Liver (tissue), 3 donors: ENCODE results near the gene SMIM3.

Experiments
- CTCF ChIP-seq: fragments of 150-350 bp; IDR thresholded peaks from 2 replicates; pipeline ENCODE4 v1.5.1; 2017; ENCODE audit warnings: improper control_type of control experiment, low read depth, low read length; ENCODE audit not compliant: missing input control
- EGR1 ChIP-seq, 2 donors: IDR thresholded peaks; 2 replicates each; pipeline ENCODE4 v1.6.1; 2016 to 2018; ENCODE audit warnings: antibody characterized with exemption in 2 of 2, low read depth in 2 of 2
- FOXA1 ChIP-seq: IDR thresholded peaks from 2 replicates; pipeline ENCODE4 v1.6.1; 2016; ENCODE audit warnings: antibody characterized with exemption
- FOXA2 ChIP-seq: IDR thresholded peaks from 2 replicates; pipeline ENCODE4 v1.6.1; 2016; ENCODE audit warnings: antibody characterized with exemption
- GABPA ChIP-seq, 2 donors: IDR thresholded peaks in 1 of 2; conservative IDR thresholded peaks in 1 of 2; 2 replicates each; pipeline ENCODE4 v1.6.1; 2016; ENCODE audit warnings: antibody characterized with exemption in 2 of 2, mild to moderate bottlenecking in 1 of 2, moderate library complexity in 1 of 2
- JUND ChIP-seq, 2 donors: IDR thresholded peaks; 2 replicates each; pipeline ENCODE4 v1.6.1; 2016; ENCODE audit warnings: antibody characterized with exemption in 2 of 2
- MAX ChIP-seq: IDR thresholded peaks from 2 replicates; pipeline ENCODE4 v1.6.1; 2016; ENCODE audit warnings: antibody characterized with exemption
- RAD21 ChIP-seq, 2 donors: IDR thresholded peaks; 2 replicates each; pipeline ENCODE4 v1.6.1; 2016; ENCODE audit warnings: antibody characterized with exemption in 2 of 2, mild to moderate bottlenecking in 2 of 2
- SP1 ChIP-seq: IDR thresholded peaks from 2 replicates; pipeline ENCODE4 v1.6.1; 2018; ENCODE audit warnings: antibody characterized with exemption, mild to moderate bottlenecking
- TAF1 ChIP-seq: conservative IDR thresholded peaks from 2 replicates; pipeline ENCODE4 v1.6.1; 2016; ENCODE audit warnings: antibody characterized with exemption, mild to moderate bottlenecking
- YY1 ChIP-seq: IDR thresholded peaks from 2 replicates; pipeline ENCODE4 v1.6.1; 2016; ENCODE audit warnings: antibody characterized with exemption, mild to moderate bottlenecking
- ZBTB33 ChIP-seq: IDR thresholded peaks from 2 replicates; pipeline ENCODE4 v1.6.1; 2016; ENCODE audit warnings: antibody characterized with exemption
- TF ChIP-seq, protein P1 (sequence below): IDR thresholded peaks from 2 replicates; pipeline ENCODE4 v1.6.1; 2016; ENCODE audit warnings: antibody characterized with exemption, mild to moderate bottlenecking
- TF ChIP-seq, protein P2 (sequence below): IDR thresholded peaks from 2 replicates; pipeline ENCODE4 v1.6.1; 2016; ENCODE audit warnings: antibody characterized with exemption
- donor health status: healthy.
- donor health status: healthy.

DNA sequence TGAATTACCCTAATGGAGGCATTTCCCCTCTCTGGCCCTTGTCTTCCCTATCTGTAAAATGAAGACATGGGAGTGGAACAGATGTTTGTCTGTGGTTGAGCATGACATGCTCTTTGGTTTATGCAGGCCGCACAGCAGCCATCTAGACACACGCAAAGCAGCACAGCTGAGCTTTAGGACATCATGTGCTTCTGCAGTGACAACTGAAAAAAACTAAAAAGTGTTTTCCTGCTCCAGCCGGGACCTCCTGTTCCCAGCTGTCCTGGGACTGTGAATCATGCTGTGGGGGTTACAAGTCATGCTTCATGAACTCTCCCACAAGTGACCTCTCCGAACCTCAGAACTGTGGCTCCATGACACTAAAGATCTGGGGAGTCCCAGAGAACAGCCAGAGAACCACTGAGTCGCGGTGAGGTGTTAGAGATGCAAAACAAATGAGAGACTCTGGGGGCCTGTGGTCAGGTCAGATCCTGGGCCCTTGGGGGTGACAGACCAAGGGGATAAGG, 1.7 kb downstream of the SMIM3 start:
- TF ChIP-seq, protein P1, sequence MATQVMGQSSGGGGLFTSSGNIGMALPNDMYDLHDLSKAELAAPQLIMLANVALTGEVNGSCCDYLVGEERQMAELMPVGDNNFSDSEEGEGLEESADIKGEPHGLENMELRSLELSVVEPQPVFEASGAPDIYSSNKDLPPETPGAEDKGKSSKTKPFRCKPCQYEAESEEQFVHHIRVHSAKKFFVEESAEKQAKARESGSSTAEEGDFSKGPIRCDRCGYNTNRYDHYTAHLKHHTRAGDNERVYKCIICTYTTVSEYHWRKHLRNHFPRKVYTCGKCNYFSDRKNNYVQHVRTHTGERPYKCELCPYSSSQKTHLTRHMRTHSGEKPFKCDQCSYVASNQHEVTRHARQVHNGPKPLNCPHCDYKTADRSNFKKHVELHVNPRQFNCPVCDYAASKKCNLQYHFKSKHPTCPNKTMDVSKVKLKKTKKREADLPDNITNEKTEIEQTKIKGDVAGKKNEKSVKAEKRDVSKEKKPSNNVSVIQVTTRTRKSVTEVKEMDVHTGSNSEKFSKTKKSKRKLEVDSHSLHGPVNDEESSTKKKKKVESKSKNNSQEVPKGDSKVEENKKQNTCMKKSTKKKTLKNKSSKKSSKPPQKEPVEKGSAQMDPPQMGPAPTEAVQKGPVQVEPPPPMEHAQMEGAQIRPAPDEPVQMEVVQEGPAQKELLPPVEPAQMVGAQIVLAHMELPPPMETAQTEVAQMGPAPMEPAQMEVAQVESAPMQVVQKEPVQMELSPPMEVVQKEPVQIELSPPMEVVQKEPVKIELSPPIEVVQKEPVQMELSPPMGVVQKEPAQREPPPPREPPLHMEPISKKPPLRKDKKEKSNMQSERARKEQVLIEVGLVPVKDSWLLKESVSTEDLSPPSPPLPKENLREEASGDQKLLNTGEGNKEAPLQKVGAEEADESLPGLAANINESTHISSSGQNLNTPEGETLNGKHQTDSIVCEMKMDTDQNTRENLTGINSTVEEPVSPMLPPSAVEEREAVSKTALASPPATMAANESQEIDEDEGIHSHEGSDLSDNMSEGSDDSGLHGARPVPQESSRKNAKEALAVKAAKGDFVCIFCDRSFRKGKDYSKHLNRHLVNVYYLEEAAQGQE, result no peak
- no peak for TF ChIP-seq CTCF
- TF ChIP-seq SP1, result peak; percentile 57
- no peak for TF ChIP-seq MAX
- no peak for TF ChIP-seq ZBTB33
- TF ChIP-seq GABPA (IDR thresholded peaks at IDR 0.05 in 1 of 2, conservative IDR thresholded peaks at IDR 0.05 in 1 of 2), result no peak
- TF ChIP-seq, protein P2, sequence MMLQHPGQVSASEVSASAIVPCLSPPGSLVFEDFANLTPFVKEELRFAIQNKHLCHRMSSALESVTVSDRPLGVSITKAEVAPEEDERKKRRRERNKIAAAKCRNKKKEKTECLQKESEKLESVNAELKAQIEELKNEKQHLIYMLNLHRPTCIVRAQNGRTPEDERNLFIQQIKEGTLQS, result no peak
- no peak for TF ChIP-seq FOXA1
- TF ChIP-seq TAF1, result no peak
- no peak for TF ChIP-seq RAD21 (IDR thresholded peaks at IDR 0.05)
- no peak for TF ChIP-seq JUND (IDR thresholded peaks at IDR 0.05)
- no peak for TF ChIP-seq YY1
- TF ChIP-seq EGR1 (IDR thresholded peaks at IDR 0.05; ENCODE audit: low read depth in 2 of 2), result no peak
- no peak for TF ChIP-seq FOXA2
